ENCODE results near the gene METTL5. TPM values are rescaled to one million over a fixed set of nuclear protein-coding genes. Genes with fewer than 3 reads are reported as not detected.

The METTL5 gene
- total and polyA plus RNA-seq, 9 of the 15 experiments (the other 6 are each of a cell fraction or from before 2014, with no cell fraction given) = 149 to 471 (median 224) TPM

- no peak for TF ChIP-seq ZNF318 (IDR thresholded peaks at IDR 0.05; ENCODE audit: borderline replicate concordance in 1 of 2, low read depth in 1 of 2)
- TF ChIP-seq ZKSCAN8 (CRISPR knock-in tag; IDR thresholded peaks at IDR 0.05) = no peak
- TF ChIP-seq HDGF (IDR thresholded peaks at IDR 0.05) = no peak
- no peak for TF ChIP-seq CHD4 (IDR thresholded peaks at IDR 0.05; ENCODE audit: insufficient read depth, insufficient replicate concordance, low read depth, low read length, poor library complexity, severe bottlenecking)
- TF ChIP-seq ZNF586 (CRISPR knock-in tag; conservative IDR thresholded peaks at IDR 0.05) = no peak
- TF ChIP-seq FOXJ2 (tag; IDR thresholded peaks at IDR 0.05) = no peak
- TF ChIP-seq KAT2B (IDR thresholded peaks at IDR 0.05; ENCODE audit: low read depth, low read length) = no peak
- peak; percentile 54 for TF ChIP-seq MAFK (IDR thresholded peaks at IDR 0.05; ENCODE audit: low read length)
- peak; percentile 32; the same call in 1 of the 2 replicates for TF ChIP-seq ARID1B (IDR thresholded peaks at IDR 0.05)
- no peak for TF ChIP-seq ERF (CRISPR knock-in tag; IDR thresholded peaks at IDR 0.05)
- no peak for TF ChIP-seq GABPB2 (CRISPR knock-in tag; conservative IDR thresholded peaks at IDR 0.05)
- 0 out of 2 replicates have a peak, but pooled peaks have one; percentile 30 for TF ChIP-seq LEF1 (IDR thresholded peaks at IDR 0.05)
- no peak for TF ChIP-seq MEIS2 (IDR thresholded peaks at IDR 0.05; ENCODE audit: partially characterized antibody)
- no peak for TF ChIP-seq MED1 (CRISPR knock-in tag; IDR thresholded peaks at IDR 0.05; ENCODE audit: borderline replicate concordance)
- peak; percentile 50; the same call in 1 of the 2 replicates for TF ChIP-seq SMARCE1 (IDR thresholded peaks at IDR 0.05)
- TF ChIP-seq ZNF395 (CRISPR knock-in tag; IDR thresholded peaks at IDR 0.05) = no peak
- TF ChIP-seq DPF2 (IDR thresholded peaks at IDR 0.05) = peak; percentile 56; the same call in 1 of the 2 replicates
These were observed 48.9 kb downstream of the METTL5 start (continued) for GRCh38 chr2:169775765-169776164.

All from K562 (cell line).